CD8-positive, alpha-beta memory T cell (primary cell): ENCODE measurements around the gene RPL29. TPM values are rescaled to one million over a fixed set of nuclear protein-coding genes. Genes with fewer than 3 reads are reported as not detected.
"Not testable (repeated sequence)": the region's sequence is repeated elsewhere in the genome, so short reads cannot be mapped to it uniquely, and the experiment has no call there.

Source experiments
- CTCF ChIA-PET: fragments of 350-600 bp; sonication (Branson Sonifier 250); formaldehyde crosslinking; loops from one replicate; lab custom pipeline; 2021; ENCODE audit warnings: antibody characterized with exemption; lab: Charles Lee
- POLR2A ChIA-PET: fragments of 350-600 bp; sonication (Branson Sonifier 250); formaldehyde crosslinking; loops from one replicate; lab custom pipeline; 2021; ENCODE audit warnings: antibody characterized with exemption; lab: Charles Lee
- DNase-seq, 5 donors: peaks; one replicate each; pipeline versions ENCODE4 v3.0.0 to v3.0.0-alpha.2; 2020 to 2022; ENCODE audit warnings: mixed read lengths in 1 of 5
- H3K27ac ChIP-seq: one replicate; pipeline ENCODE4 v1.7.0; 2013; ENCODE audit warnings: low read depth, mild to moderate bottlenecking, low read length, moderate library complexity
- H3K27me3 ChIP-seq: 2 replicates; pipeline ENCODE4 v1.7.0; 2013; ENCODE audit warnings: low read length, mild to moderate bottlenecking; ENCODE audit not compliant: insufficient read depth, poor library complexity, severe bottlenecking
- H3K36me3 ChIP-seq: 2 replicates; pipeline ENCODE4 v1.7.0; 2013; ENCODE audit warnings: mild to moderate bottlenecking, low read length, moderate library complexity; ENCODE audit not compliant: insufficient read depth
- H3K4me1 ChIP-seq: 2 replicates; pipeline ENCODE4 v1.7.0; 2013; ENCODE audit warnings: mild to moderate bottlenecking, low read length, moderate library complexity; ENCODE audit not compliant: insufficient read depth
- H3K4me3 ChIP-seq: 2 replicates; pipeline ENCODE4 v1.7.0; 2013; ENCODE audit warnings: mild to moderate bottlenecking, low read length
- H3K9me3 ChIP-seq: 2 replicates; pipeline ENCODE4 v1.7.0; 2013; ENCODE audit warnings: mild to moderate bottlenecking, low read length
- H3K27ac Mint-ChIP-seq, 8 donors: one replicate each; pipeline ENCODE4 v1.8.0; 2020 to 2021; ENCODE audit warnings: mixed read lengths in 8 of 8, mild to moderate bottlenecking in 6 of 8, inconsistent platforms in 3 of 8, moderate library complexity in 3 of 8
- H3K27me3 Mint-ChIP-seq, 2 donors: one replicate each; pipeline ENCODE4 v1.8.0; 2020 to 2021; ENCODE audit warnings: mixed read lengths in 2 of 2, mild to moderate bottlenecking in 1 of 2, moderate library complexity in 1 of 2
- H3K36me3 Mint-ChIP-seq, 3 donors: one replicate each; pipeline ENCODE4 v1.8.0; 2020 to 2021; ENCODE audit warnings: mixed read lengths in 3 of 3, inconsistent platforms in 1 of 3, mild to moderate bottlenecking in 1 of 3
- H3K4me1 Mint-ChIP-seq, 3 donors: one replicate each; pipeline ENCODE4 v1.8.0; 2020 to 2021; ENCODE audit warnings: mixed read lengths in 3 of 3, inconsistent platforms in 1 of 3, mild to moderate bottlenecking in 1 of 3
- H3K4me3 Mint-ChIP-seq, 7 donors: one replicate each; pipeline ENCODE4 v1.8.0; 2020 to 2021; ENCODE audit warnings: mixed read lengths in 7 of 7, mild to moderate bottlenecking in 6 of 7, moderate library complexity in 4 of 7, inconsistent platforms in 2 of 7
- H3K9me3 Mint-ChIP-seq, 5 donors: one replicate each; pipeline ENCODE4 v1.8.0; 2020 to 2022; ENCODE audit warnings: mixed read lengths in 5 of 5, mild to moderate bottlenecking in 3 of 5, moderate library complexity in 2 of 5, inconsistent platforms in 1 of 5
- polyA plus RNA-seq: library from polyadenylated mRNA; unstranded; fragments of 300-500 nt; fragmentation: Illumina TruSeq; gene quantifications from one replicate; pipeline ENCODE4 v1.2.3, GENCODE V29; 2021
- total RNA-seq, 2 experiments: library from RNA; stranded (reverse); gene quantifications; one replicate each; pipeline ENCODE4 v1.2.3, GENCODE V29; 2021

The RPL29 gene
- total RNA-seq (1,000 to 10,000 TPM; 1,367 to 1,382 TPM), polyA plus RNA-seq (1,261 TPM)

DNA sequence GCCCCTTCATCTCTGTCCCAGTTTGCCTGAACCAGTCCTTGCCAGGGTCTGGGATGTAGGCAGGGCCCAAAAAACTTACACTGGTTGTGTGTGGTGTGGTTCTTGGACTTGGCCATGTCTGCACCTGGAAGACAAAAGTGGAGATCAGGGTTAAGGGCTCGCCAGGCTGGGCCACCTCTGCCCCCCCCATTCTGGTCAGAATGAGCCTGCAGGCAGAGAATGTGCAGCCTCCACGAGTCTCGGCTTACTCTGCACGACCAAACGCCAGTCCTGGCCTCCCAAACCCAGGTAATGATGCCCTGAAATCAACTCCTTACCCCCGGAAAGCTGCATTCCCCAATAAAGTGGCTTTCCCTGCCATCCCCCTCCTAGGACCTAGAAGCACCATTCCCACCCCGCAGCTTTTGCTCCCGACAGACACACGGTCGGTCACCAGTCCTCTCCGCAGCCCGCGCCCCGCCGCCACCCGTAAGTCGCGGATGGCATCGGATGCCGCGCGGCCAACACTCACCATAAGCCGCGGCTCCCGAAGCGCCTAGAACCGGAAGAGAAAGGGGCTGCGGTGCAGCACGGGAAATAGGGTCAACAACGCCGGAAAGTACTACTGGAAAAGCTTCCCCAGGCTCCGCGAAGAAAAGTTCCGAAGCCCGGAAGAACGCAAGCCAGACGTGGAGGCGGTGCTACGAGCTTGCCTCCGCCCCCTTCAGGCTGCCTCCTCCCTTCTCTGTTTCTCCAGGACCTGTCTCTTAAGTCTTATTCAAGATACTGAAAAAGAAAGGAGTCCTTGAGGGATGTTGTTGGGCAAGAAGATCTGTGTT, at the start of gene RPL29:
RPL29 (minus strand) TSS at position 550 of the 818 bp plus-strand sequence; CDS start at position 116, 434 bp downstream.
- Mint-ChIP-seq H3K36me3 (peaks cover 3 to 45% (median 5%) of the 10 kb centered on the region in 3 donors), H3K4me3 (peak within 1 kb of the TSS; percentile 94 to 100 (median 100)), H3K9me3 (no peaks in the 10 kb centered on the region), H3K27ac (peak within 1 kb of the TSS; percentile 91 to 100 (median 100)), H3K27me3 (peaks cover 0 to 1% of the 10 kb centered on the region in 2 donors), H3K4me1 (peaks cover 30 to 49% (median 46%) of the 10 kb centered on the region in 3 donors)
- Histone ChIP-seq H3K9me3 (no peaks in the 10 kb centered on the region), H3K4me1 (peaks cover 17% of the 10 kb centered on the region), H3K4me3 (peak within 1 kb of the TSS; percentile 97), H3K36me3 (peaks cover 22% of the 10 kb centered on the region), H3K27ac (peak within 1 kb of the TSS; percentile 91), H3K27me3 (no peaks in the 10 kb centered on the region)
- CTCF ChIA-PET: interaction anchor here (0.6 to 2.4 kb wide), 12 partner anchors 13 to 344 kb away, joined by 3 to 20 read pairs (median 4); partner anchors contain the start of genes ABHD14B, ACY1, PARP3 and RRP9
- POLR2A ChIA-PET: interaction anchor here (0.6 to 1.7 kb wide), 10 partner anchors 9 to 1492 kb away, joined by 3 to 12 read pairs (median 5); partner anchors contain the start of genes ABHD14B, ACY1, CACNA2D2 and DUSP7
- DNase-seq: peak; percentile 84 to 91 (median 90)

- peaks cover 15 to 49% (median 27%) of the 10 kb centered on the region in 3 donors for H3K4me1 Mint-ChIP-seq
- H3K27me3 Mint-ChIP-seq: peaks cover 0 to 2% of the 10 kb centered on the region in 2 donors
- DNase-seq: no peak
- no peak overlapping the region for H3K4me3 Mint-ChIP-seq
- Histone ChIP-seq H3K4me1 (peaks cover 24% of the 10 kb centered on the region), H3K4me3 (no peak overlapping the region), H3K27ac (no peak overlapping the region), H3K36me3 (peaks cover 11% of the 10 kb centered on the region), H3K27me3 (no peaks in the 10 kb centered on the region), H3K9me3 (no peaks in the 10 kb centered on the region)
- H3K27ac Mint-ChIP-seq: peak overlapping the region; percentile 40 to 89 (median 73)
- ChIA-PET POLR2A (no interaction called here), CTCF (interaction anchor here (1.2 to 1.5 kb wide), 2 partner anchors 8 to 11 kb away, joined by 3 to 4 read pairs; no protein-coding TSS in a partner anchor)
- H3K36me3 Mint-ChIP-seq: peaks cover 0 to 14% (median 3%) of the 10 kb centered on the region in 3 donors
- no peaks in the 10 kb centered on the region for H3K9me3 Mint-ChIP-seq
These were observed 49.3 kb upstream of the RPL29 start for GRCh38 chr3:52044869-52045619.

- Mint-ChIP-seq H3K4me3 (no peak overlapping the region), H3K4me1 (peaks cover 8 to 38% (median 20%) of the 10 kb centered on the region in 3 donors), H3K9me3 (no peaks in the 10 kb centered on the region), H3K27ac (peak overlapping the region in 2 of 8 donors; percentile 32 to 36), H3K27me3 (peaks cover 0 to 2% of the 10 kb centered on the region in 2 donors), H3K36me3 (peaks cover 0 to 2% (median 0%) of the 10 kb centered on the region in 3 donors)
- CTCF ChIA-PET: interaction anchor here (1.5 kb wide), 1 partner anchor 9 kb away, joined by 4 read pairs; no protein-coding TSS in a partner anchor
- Histone ChIP-seq H3K27me3 (no peaks in the 10 kb centered on the region), H3K36me3 (no peaks in the 10 kb centered on the region), H3K4me3 (no peak overlapping the region), H3K27ac (no peak overlapping the region), H3K9me3 (no peaks in the 10 kb centered on the region), H3K4me1 (peaks cover 11% of the 10 kb centered on the region)
- DNase-seq: no peak
- POLR2A ChIA-PET: no interaction called here
These were observed 48.1 kb upstream of the RPL29 start for GRCh38 chr3:52043750-52044149.

- H3K27me3 Mint-ChIP-seq, H3K4me3 ChIP-seq, CTCF ChIA-PET, POLR2A ChIA-PET, H3K4me3 Mint-ChIP-seq, H3K4me1 ChIP-seq, H3K36me3 Mint-ChIP-seq, H3K9me3 ChIP-seq, H3K36me3 ChIP-seq, DNase-seq, H3K27ac ChIP-seq, H3K9me3 Mint-ChIP-seq, H3K27me3 ChIP-seq: not testable (repeated sequence)
- Mint-ChIP-seq H3K27ac (peak overlapping the region in 4 of 8 donors; percentile 14 to 80 (median 50)), H3K4me1 (peaks cover 8 to 31% (median 17%) of the 10 kb centered on the region in 3 donors)
These were observed 47.3 kb upstream of the RPL29 start for GRCh38 chr3:52043039-52043438.

- H3K36me3 Mint-ChIP-seq: no peaks in the 10 kb centered on the region
- peaks cover 0 to 2% of the 10 kb centered on the region in 2 donors for H3K27me3 Mint-ChIP-seq
- H3K4me1 Mint-ChIP-seq: peaks cover 8 to 25% (median 17%) of the 10 kb centered on the region in 3 donors
- Histone ChIP-seq H3K27me3 (no peaks in the 10 kb centered on the region), H3K4me3 (no peak overlapping the region), H3K36me3 (no peaks in the 10 kb centered on the region), H3K27ac (no peak overlapping the region), H3K4me1 (peaks cover 6% of the 10 kb centered on the region), H3K9me3 (no peaks in the 10 kb centered on the region)
- POLR2A ChIA-PET: no interaction called here
- DNase-seq: no peak
- peak overlapping the region in 1 of 8 donors; percentile 55 for H3K27ac Mint-ChIP-seq
- no peaks in the 10 kb centered on the region for H3K9me3 Mint-ChIP-seq
- no peak overlapping the region for H3K4me3 Mint-ChIP-seq
- CTCF ChIA-PET: interaction anchor here (1.0 to 1.7 kb wide), 4 partner anchors 10 to 79 kb away, joined by 3 to 7 read pairs (median 4); no protein-coding TSS in a partner anchor
These were observed 45.5 kb upstream of the RPL29 start for GRCh38 chr3:52041118-52041731.

DNA sequence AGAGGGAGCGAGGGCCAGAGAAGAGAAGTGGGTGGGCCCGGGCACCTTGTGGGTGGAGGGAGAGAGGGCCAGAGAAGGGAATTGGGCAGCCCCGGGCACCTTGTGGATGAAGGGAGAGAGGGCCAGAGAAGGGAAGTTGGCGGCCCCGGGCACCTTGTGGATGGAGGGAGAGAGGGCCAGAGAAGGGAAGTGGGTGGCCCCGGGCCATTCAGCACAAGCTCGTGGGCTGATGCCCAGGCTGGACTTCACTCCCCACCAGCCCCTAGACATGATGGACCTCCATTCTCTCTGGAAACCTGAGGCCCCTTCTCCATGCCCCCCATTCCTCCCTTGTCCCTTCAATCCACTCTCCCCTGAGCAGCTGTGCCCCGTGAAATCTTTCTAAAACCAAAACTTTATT, 44.9 kb upstream of the RPL29 start:
- ChIA-PET POLR2A (no interaction called here), CTCF (interaction anchor here (1.0 to 1.7 kb wide), 3 partner anchors 9 to 13 kb away, joined by 4 to 7 read pairs (median 4); no protein-coding TSS in a partner anchor)
- H3K36me3 ChIP-seq: no peaks in the 10 kb centered on the region
- H3K9me3 ChIP-seq: no peaks in the 10 kb centered on the region
- H3K27me3 ChIP-seq: no peaks in the 10 kb centered on the region
- peaks cover 5% of the 10 kb centered on the region for H3K4me1 ChIP-seq
- Mint-ChIP-seq H3K4me3 (no peak overlapping the region), H3K36me3 (no peaks in the 10 kb centered on the region), H3K27me3 (peaks cover 0 to 2% of the 10 kb centered on the region in 2 donors), H3K4me1 (peaks cover 8 to 25% (median 17%) of the 10 kb centered on the region in 3 donors), H3K9me3 (no peaks in the 10 kb centered on the region), H3K27ac (peak overlapping the region in 2 of 8 donors; percentile 55 to 60)
- H3K4me3 ChIP-seq: no peak overlapping the region
- no peak for DNase-seq
- no peak overlapping the region for H3K27ac ChIP-seq

DNA sequence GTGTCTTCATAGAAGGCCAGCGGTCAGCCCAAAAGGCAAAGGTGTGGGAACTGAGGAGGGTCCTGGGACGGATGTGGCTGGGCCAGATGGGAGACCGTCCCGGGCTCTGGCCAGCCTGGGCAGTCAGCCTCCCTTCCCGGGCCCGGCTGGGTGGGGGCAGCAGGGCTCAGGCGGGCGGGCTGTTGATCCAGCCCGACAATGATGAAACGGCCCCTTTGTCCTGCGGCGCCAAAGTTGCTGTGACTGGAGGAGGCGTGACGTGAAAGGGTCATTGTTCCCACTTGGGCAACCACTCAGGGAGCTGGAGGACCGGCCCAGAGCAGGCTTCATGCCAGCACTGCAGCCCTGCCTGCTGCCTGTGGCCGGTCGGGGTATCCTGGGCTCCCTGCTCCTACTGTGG, 44.2 kb upstream of the RPL29 start:
- Mint-ChIP-seq H3K9me3 (no peaks in the 10 kb centered on the region), H3K4me3 (no peak overlapping the region), H3K4me1 (peaks cover 8 to 21% (median 11%) of the 10 kb centered on the region in 3 donors), H3K36me3 (no peaks in the 10 kb centered on the region), H3K27me3 (peaks cover 0 to 2% of the 10 kb centered on the region in 2 donors), H3K27ac (no peak overlapping the region)
- H3K36me3 ChIP-seq: no peaks in the 10 kb centered on the region
- H3K4me3 ChIP-seq: no peak overlapping the region
- ChIA-PET CTCF (no interaction called here), POLR2A (no interaction called here)
- no peak overlapping the region for H3K27ac ChIP-seq
- H3K9me3 ChIP-seq: no peaks in the 10 kb centered on the region
- no peak for DNase-seq
- H3K4me1 ChIP-seq: no peaks in the 10 kb centered on the region
- no peaks in the 10 kb centered on the region for H3K27me3 ChIP-seq
